Measurements from ENCODE around the gene NOL4L.

The NOL4L gene

DNA sequence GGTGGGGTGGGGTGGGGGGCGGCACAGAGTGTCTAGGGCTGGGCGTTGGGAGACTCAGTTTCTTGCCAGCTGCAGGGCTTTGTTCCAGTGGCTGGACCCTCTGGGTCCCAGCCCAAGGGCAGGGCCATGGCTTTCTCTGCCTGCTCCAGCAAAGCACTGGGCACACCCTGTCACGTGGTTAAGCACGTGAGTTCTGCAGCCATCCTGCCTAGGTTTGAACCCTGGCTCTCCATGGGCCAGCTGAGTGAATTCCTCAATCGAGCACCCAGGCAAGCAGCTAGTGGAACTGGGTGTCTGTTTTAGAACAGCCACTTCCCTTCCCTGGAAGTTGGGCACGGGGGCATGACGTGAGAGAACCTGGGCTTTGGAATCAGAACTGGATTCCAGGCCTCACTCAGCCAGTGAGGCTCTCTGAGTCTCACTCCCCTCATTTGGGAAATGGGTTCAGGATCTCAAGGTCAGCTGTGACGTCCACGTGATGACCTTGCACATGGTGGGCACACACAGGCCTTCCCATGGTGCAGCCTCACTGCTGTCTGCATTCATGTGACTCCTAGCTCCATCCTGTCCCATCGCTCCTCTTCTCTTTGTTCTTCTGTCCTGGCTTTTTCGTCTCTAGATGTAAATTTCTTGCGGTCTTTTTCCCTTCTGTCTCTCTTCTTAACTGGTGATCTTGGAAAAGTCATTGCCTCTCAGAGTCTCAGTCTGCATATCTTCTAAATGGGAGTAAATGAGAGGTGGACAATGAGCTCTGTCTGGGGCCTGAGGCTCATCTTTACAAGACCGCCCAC, 45.9 kb downstream of the NOL4L start:
- DNase-seq, result peak; percentile 60

GRCh38 chr20:32538526-32538939, 46.6 kb downstream of the NOL4L start:
- peak; percentile 30 for DNase-seq

DNA sequence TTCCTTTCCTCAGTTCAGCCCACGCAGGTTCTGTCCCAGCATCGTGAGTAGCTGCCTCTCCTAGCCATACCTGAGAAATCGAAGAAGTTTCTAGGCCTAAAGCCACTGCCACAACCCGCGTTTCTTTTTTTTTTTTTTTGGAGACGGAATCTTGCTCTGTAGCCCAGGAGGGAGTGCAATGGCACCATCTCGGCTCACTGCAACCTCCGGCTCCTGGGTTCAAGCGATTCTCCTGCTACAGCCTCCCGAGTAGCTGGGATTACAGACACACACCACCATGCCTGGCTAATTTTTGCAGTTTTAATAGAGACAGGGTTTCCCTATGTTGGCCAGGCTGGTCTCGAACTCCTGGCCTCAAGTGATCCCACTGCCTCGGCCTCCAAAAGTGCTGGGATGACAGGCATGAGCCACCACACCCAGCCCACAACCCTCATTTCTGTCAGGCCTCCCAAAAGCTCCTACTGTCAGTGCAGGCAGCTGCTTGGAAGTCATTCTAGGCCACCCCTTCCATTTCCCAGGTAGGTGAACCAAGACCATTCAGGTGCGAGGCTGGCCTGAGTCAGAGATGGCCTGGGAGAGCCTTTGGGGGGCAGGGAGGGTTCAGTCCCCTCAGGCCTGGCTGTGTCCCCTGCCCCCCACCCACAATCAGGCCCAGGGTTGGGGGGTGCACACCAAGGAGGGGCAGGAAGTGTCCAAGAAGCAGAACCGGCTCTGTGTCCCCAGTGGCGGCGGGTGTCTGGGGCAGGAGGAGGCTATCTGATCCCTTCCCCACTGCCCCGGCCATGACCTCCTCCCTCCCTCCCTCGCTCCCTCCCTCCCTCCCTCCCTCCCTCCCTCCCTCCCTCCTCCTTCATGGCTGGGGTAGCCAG, 47.2 kb downstream of the NOL4L start:
- DNase-seq, result no peak

DNA sequence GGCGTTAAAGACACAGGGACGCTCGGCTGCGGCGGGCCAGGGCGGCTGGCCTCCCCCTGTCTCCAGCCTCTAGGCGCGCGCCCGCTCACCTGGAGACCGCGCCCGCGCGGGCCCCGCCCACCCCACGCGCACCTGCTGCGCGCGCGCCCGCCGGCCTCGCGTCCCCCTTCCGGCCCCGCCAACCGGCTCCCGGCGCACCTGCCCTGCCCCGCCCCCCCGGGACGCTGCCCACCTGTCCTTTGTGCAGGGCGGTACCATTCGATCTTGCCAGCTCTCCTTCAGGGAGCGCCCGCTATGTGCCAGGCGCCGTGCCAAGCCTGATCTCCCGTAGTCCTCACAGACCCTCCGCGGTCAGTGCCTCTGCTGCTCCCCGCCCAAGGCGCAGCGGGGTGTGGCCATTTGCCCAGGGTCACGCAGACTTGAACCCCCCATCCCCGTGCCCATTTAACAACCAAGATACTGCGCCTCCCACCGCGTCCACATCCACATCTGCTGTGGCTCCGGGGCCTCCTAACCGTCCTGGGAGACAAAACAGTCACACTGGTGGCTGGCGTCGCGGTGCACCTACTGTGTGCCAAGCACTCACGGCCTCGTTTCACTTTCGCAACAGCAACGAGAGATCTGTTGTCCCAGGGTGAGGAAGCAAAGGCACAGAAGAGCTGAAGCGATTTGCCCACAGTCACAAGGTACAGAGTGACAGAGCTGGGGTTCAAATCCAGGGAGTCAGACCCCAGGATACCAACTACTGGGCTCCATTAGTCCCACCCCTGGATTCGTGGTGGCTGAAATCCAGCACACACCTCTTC, 48.1 kb downstream of the NOL4L start:
- peak; percentile 55 for DNase-seq

GRCh38 chr20:32535953-32536823, 48.9 kb downstream of the NOL4L start:
- DNase-seq, result peak; percentile 85

DNA sequence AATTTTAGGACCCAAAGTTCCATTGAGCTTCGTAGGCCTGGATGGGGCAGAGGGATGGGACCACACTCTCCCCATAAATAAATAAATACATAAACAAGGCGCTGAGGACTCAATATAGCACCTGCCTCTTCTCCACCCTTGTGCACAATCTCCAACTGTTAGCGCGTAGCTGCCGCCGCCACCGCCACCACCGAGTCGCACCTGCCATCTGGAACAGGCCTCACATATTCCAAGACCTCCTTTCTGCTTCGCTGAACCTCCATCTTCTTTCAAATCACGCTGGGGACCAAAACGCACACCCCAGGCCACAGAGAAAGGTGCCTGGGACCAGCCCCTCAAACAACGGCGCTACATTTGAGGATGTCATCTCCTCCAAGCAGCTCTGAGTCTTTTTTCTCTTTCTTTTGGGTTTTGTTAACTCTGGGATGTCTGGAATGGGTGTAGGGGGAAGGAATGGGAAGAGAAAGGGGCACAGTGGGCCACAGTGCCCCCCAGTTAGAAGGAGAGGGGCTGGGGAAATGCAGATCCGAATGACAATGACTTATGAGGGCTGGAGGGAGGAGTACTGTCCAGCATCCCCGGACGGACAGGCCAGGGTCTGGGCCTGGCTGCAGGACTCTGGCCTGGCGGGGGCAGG, 49.7 kb downstream of the NOL4L start:
- no peak for DNase-seq

DNA sequence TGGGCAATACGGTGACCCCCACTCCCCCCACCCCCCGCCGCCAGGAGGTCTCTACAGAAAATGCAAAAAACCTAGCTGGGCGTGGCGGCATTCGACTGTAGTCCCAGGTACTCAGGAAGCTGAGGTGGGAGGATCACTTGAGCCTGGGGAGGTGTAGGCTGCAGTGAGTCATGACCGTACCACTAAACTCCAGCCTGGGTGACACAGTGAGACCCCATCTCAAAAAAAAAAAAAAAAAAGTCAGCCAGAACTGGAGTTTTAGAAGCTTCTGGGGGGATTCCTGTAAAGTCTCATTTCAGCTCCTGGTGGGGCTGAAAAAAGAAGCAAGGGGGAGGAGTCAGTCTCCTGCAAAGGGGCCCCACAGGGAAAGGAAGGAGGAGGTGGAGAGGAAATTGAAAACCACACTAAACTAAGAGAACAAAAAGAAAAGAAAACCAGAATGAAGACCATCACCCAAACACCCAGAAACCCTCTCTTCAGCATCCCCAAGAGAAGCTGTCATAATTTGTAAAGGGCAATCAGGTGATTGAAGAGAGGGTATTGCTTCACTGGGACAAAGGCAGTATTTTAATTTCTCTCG, 50.4 kb downstream of the NOL4L start:
- peak; percentile 71 for DNase-seq

DNA sequence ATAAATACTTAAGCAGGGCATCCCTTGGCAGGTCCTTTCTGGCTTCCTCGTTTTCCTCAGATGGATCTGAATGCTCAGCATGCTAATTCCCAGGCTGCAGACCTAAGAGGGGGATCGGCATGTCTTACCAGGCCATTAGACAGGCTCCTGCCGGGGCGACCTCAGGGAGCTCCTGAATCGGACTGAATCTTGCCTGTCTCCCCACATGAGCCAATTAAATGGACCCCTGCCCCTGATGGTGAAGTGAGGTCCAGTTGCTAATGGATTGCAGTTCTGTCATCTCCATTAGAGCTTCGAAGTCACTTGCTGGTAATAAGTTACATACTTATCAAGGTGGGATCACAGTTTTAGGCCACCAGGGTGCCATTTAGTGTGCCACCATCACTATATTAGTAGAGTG, 51.4 kb downstream of the NOL4L start:
- no peak for DNase-seq

DNA sequence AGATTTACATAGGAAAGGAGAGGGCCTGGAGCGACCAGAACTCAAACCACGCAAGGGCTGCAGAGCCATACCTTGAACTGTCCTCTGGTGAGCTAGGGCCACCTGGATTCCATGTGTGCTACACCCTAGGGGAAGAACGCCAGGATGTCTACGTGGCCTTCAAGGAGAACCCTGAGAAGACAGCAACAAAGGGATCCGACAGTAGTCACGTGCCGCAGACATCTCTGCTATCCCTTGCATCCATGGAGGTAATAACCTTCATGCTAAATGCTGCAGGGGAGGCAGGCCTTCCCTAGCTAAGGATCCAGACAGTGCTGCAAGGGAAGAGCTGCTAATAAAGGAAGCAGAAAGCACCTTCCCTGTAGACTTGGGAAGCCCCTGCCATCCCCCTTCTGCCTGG, 52.9 kb downstream of the NOL4L start:
- no peak for DNase-seq

DNA sequence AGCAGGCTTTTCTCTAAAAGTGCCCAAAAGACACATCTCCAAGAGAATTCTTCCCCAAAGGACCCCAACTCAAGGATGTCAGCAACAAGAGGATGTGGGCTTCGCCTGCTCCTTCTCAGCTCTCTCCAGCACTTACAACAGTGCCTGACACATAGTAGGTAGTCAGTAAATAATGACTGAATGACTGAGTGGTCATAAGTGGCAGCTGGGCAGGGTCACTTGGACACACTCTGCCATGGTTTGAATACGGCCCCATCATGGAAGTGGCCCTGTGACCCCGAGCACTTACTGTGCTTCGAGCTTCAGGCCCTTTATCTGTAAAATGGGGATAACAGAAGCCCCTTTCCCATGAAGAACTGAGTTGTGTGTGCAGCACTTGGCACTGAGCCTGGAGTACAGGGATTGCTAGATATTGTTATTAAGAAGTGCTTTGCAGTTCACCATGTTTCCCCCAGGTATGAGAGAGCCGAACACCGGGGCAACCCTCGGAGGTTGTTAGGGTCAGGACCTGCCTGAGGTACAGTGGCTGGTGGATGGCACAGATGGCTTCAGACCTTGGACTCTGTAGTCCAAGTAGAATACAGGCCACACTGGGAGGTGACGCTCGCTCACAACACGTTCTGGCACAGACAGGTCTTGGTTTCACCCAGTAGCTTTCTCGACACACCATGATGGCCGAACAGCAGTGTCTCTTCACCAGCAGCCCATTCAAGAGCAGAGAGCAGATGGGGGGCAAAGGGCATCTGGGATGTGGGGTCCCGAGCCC, 56.0 kb downstream of the NOL4L start:
- no peak for DNase-seq

- DNase-seq, result no peak
Measured at GRCh38 chr20:32528171-32528891, 56.8 kb downstream of the NOL4L start.

DNA sequence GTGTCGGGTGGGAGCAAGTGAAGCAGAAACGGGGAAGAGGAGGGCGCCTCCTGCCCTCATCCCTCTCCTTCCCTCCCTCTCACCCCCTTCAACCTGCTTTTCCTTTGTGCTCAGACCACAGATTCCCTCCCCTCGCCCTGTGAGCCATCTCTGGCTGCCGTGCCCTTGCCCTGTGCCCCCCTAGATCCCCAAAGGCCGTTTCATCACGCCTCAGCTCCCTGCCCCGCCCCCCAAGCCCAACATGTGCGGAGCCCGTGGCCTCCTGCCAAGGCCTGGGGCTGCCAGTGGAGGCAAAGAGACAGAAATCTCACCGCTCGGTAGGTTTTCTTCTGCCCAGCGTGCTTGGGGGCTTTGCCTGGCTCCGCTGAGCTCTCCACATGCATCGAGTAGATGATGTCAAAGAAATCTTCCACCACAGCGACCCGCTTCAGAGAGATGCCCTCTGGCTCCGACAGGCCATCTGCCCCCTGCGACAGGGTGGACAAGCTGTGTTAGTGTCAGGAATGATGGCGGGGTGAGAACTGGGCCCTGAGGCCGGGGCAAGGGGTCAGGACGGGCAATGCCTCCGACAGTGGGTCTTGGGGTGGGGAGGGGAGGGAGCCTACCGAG, 57.6 kb downstream of the NOL4L start:
- DNase-seq, result no peak

- DNase-seq, result no peak
Measured at GRCh38 chr20:32527052-32527446, 58.1 kb downstream of the NOL4L start.

GRCh38 chr20:32526541-32526940, 58.6 kb downstream of the NOL4L start:
- DNase-seq, result no peak

- DNase-seq, result no peak
Measured at GRCh38 chr20:32526125-32526524, 59.0 kb downstream of the NOL4L start.

GRCh38 chr20:32524829-32525501, 60.2 kb downstream of the NOL4L start:
- no peak for DNase-seq

DNA sequence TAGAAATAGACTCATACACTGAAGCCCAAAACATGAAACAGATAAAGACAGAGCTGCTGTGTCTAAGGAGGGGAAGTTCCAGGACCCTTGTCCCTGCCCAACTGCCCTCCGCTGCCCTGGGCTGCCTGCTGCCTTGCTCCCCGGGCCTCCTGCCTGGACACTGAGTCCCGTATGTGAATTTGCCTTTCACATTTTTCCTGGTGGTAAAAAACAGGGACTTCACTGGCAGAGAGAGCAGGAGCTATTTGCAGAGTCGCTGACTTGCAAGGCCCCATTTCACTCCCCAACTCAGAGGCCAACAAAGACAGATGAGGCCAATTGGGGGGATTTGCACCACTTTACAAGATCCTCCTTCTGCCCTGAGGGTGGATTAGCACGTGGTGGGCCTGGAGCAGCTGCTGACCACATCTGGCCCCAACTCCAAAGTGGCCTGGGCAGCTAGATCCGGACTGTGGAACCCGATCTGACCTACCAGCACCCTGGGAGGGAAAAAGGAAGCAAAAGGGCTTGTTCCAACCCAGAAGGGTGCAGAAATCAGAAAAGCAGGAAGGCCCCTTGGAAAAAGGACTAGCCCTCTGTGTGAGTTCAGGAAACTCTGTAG, 61.4 kb downstream of the NOL4L start:
- DNase-seq, result no peak

All from activated CD4-positive, alpha-beta T cell treated with anti-CD3 and anti-CD28 coated beads, Interleukin-10, Interleukin-2, amounts not matched to agents 100 ng/mL and 50 ng/mL, durations not matched to agents 16 hours and 8 hours (primary cell).